ENCODE data around the gene ZNF560.

The ZNF560 gene

DNA sequence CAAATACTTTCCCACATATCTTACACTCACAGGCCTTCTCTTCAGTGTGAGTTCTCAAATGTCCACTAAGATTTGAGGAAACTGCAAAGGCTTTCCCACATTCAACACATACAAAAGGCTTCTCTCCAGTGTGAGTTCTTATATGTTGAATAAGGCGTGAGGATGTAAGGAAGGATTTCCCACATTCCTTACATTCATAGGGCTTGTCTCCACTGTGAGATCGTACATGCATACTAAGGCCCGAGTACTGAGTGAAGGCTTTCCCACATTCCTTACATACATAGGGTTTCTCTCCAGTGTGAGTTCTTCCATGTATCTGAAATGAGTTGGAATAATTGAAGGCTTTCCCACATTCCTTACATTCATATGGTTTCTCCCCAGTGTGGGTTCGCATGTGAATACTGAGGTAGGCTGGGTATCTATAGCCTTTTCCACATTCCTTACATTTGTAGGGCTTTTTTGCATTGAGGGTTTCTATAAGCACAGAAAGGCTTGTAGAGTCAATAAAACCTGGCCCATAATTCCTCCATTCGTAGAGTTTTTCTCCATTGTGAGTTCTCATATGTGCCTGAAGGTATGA lies 30.4 kb upstream of the ZNF560 start:
- TF ChIP-seq, protein P1, sequence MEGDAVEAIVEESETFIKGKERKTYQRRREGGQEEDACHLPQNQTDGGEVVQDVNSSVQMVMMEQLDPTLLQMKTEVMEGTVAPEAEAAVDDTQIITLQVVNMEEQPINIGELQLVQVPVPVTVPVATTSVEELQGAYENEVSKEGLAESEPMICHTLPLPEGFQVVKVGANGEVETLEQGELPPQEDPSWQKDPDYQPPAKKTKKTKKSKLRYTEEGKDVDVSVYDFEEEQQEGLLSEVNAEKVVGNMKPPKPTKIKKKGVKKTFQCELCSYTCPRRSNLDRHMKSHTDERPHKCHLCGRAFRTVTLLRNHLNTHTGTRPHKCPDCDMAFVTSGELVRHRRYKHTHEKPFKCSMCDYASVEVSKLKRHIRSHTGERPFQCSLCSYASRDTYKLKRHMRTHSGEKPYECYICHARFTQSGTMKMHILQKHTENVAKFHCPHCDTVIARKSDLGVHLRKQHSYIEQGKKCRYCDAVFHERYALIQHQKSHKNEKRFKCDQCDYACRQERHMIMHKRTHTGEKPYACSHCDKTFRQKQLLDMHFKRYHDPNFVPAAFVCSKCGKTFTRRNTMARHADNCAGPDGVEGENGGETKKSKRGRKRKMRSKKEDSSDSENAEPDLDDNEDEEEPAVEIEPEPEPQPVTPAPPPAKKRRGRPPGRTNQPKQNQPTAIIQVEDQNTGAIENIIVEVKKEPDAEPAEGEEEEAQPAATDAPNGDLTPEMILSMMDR (IDR thresholded peaks at IDR 0.05; ENCODE audit: low read length, missing control alignments): no peak
- H3K4me3 ChIP-seq (replicated peaks; ENCODE audit: low read depth, low read length): no peak overlapping the region
- peak; percentile 29 for DNase-seq (ENCODE audit: low read depth)

DNA sequence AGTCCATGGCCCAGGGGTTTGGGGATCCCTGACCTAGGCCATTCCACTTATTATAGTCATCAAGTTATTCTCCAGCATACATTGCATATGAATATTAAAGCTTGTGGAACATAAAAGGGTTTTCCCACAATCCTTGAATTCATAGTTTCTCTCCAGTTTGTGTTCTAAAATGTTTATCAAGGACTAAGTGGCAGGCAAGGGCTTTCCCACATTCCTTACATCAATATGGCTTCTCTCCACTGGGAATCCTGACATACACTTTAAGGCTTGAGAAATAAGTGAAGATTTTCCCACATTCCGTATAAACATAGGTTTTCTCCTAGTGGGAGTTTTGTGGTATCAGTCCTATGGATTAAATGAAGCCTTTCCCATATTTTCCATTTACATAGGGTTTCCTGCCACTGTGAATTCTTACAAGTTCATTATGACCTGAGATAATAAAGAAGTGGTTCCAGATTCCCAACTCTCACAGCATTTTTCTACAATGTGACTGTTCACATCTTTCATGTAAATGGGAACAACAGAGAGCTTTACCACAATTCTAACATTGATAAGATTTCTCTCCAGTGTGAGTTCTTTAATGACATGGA lies 25.6 kb upstream of the ZNF560 start:
- no peak overlapping the region for H3K4me3 ChIP-seq (replicated peaks; ENCODE audit: low read depth, low read length)
- peak; percentile 7 for DNase-seq (ENCODE audit: low read depth)
- TF ChIP-seq, protein P1 (IDR thresholded peaks at IDR 0.05; ENCODE audit: low read length, missing control alignments): no peak

DNA sequence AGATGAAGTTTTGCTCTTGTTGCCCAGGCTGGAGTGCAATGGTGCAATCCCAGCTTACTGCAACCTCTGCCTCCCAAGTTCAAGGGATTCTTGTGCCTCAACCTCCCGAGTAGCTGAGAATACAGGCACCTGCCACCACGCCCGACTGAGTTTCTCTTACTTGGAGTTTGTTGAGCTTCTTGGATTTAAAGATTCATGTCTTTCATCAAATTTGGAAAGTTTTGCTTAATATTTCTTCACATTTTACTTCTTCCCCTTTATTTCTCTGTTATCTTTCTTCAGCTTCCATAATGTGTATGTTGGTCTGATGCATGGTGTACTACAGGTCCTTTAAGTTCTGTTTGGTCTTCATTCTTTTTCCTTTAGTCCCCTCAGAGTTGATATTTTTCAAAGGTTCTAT lies 8.9 kb upstream of the ZNF560 start:
- no peak for DNase-seq (ENCODE audit: low read depth)
- TF ChIP-seq, protein P1 (IDR thresholded peaks at IDR 0.05; ENCODE audit: low read length, missing control alignments): no peak
- no peak overlapping the region for H3K4me3 ChIP-seq (replicated peaks; ENCODE audit: low read depth, low read length)

DNA sequence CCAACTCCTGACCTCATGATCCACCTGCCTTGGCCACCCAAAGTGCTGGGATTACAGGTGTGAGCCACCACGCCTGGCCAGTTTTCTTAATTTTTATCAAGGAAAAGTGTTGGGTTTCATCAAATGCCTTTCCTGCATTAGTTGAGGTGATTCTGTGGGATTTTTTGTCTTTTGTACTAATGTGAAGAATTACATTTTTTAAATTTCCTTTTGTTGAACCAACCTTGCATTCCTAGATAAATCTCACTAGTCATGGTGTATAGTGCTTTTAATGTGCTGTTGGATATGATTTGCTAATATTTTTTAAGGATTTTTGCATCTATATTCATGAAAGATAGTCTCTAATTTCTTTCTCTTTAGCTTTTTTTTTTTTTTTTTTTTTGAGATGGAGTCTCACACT lies 2.4 kb upstream of the ZNF560 start:
- no peak overlapping the region for H3K4me3 ChIP-seq (replicated peaks; ENCODE audit: low read depth, low read length)
- TF ChIP-seq, protein P1 (IDR thresholded peaks at IDR 0.05; ENCODE audit: low read length, missing control alignments): no peak
- DNase-seq (ENCODE audit: low read depth): no peak

DNA sequence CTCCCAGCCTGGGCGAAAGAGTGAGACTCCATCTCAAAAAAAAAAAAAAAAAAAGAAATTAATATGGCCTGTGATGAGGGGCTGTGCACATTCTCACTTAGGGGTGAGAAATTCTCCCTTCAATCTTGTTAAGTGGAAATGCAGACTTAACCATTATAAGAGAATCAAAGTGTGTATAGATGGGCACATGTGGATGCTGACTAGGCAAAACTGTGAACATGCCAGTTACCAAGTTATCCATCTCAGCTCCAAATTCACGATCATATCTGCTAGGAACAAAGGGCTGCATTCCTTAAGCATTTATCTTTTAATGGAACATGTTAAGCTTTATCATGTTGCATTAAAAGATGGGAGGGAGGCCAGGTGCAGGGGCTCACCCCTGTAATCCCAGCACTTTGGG lies 4.3 kb downstream of the ZNF560 start:
- no peak overlapping the region for H3K4me3 ChIP-seq (replicated peaks; ENCODE audit: low read depth, low read length)
- no peak for DNase-seq (ENCODE audit: low read depth)
- TF ChIP-seq, protein P1 (IDR thresholded peaks at IDR 0.05; ENCODE audit: low read length, missing control alignments): no peak

DNA sequence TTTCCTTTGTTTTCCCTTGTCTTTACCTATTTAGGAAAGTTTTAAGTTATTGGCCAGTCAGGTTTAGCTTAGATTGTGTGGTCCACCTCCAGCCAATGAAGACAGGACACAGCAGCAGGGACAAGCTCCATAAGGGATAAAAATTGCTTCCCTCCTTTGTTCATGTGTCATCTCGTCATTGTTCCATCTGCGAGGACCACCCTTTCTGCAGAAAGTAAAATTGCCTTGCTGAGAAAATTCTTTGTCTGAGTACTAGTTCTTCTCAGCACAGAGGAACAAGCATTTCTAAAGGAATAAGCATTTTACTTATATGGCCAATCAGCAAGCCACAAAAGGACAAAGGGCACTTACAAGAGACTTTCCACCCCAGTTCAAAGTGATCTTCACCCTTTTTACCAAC lies 11.4 kb downstream of the ZNF560 start:
- TF ChIP-seq, protein P1 (IDR thresholded peaks at IDR 0.05; ENCODE audit: low read length, missing control alignments): no peak
- H3K4me3 ChIP-seq (replicated peaks; ENCODE audit: low read depth, low read length): no peak overlapping the region

DNA sequence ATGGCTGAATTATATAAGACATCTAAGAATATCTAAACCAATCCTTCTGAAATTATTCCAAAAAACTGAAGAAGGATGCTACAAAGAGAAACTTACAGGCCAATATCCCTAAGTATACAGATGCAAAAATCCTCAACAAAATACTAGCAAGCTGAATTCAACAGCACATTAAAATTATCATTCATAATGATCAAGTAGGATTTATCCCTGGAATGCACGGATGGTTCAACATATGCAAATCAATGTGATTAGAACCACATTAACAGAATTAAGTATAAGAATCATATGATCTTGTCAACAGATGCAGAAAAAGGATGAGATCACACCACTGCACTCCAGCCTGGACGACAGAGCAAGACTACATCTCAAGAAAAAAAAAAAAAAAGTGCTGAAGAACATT lies 13.3 kb downstream of the ZNF560 start:
- TF ChIP-seq, protein P1 (IDR thresholded peaks at IDR 0.05; ENCODE audit: low read length, missing control alignments): no peak
- no peak for DNase-seq (ENCODE audit: low read depth)
- no peak overlapping the region for H3K4me3 ChIP-seq (replicated peaks; ENCODE audit: low read depth, low read length)

More for the DNA sequence above, 11.4 kb downstream of the ZNF560 start:
- DNase-seq (ENCODE audit: low read depth): no peak

Measured in fibroblast of pulmonary artery (primary cell).